ENCODE measurements around the gene ARHGEF39. TPM values are rescaled to one million over a fixed set of nuclear protein-coding genes. Genes with fewer than 3 reads are reported as not detected.

ARHGEF39 gene
- total and polyA plus RNA-seq, 9 of the 15 experiments (the other 6 are each of a cell fraction or from before 2014, with no cell fraction given): 2.8 to 21.7 (median 12.9) TPM

DNA sequence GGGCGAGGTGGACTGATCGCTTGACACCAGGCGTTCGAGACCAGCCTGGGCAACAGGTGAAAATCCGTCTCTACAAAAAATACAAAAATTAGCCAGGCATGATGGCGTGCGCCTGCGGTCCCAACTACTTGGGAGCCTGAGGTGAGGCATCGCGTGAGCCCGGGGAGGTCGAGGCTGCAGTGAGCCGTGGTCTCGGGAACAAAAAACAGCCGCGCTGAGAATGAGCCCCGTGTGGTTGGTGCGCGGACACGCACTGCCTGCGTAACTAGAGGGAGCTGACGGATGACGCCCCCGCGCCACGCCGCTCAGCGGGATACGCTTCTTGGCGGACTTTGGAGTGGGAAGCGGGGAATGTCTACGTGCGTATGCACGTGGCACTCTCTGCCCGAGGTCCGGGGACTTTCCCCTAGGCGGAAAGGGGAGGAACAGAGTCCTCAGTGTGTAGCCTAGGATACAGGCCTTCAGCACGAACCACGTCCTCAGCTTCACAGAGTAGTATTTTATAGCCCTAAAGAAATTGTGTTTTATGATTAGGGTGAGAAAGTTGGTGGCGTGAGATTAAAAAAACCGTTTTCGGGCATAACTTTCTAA lies 7.4 kb downstream of the ARHGEF39 start, which contains the start of gene RMRP:
TSS of gene RMRP (minus strand) at position 474 of the 591 bp plus-strand sequence.
- ChIA-PET POLR2A (interaction anchor here (0.6 to 2.6 kb wide), 16 partner anchors 9 to 326 kb away, joined by 3 to 14 read pairs (median 3); partner anchors contain the start of genes CREB3 and TLN1), CTCF (ENCODE audit: low intra/inter-chr PET ratio) (no interaction called here)
- in situ Hi-C loops (cut with MboI): no loop called here
- H3K9me3 ChIP-seq (replicated peaks; ENCODE audit: control insufficient read depth, insufficient read depth, low read depth, low read length): no peaks in the 10 kb centered on the region
- WGBS (ENCODE audit: insufficient coverage, low coverage, missing lambda C conversion rate): 0% methylated on average over 15 of the region's 42 CpGs
- H3K27me3 ChIP-seq (ENCODE audit: control insufficient read depth in 2 of 2, insufficient read depth in 2 of 2, low read length in 2 of 2): no peaks in the 10 kb centered on the region
- peaks cover 27% of the 10 kb centered on the region; the same call in 2 of the 3 replicates for H3K36me3 ChIP-seq (ENCODE audit: control insufficient read depth, insufficient read depth, low read length)
- no TSS peak for BruUV-seq (replicated peaks)
- peaks cover 14 to 26% of the 10 kb centered on the region in 2 experiments; a peak in 4 of 5 replicates for H3K4me1 ChIP-seq (replicated peaks in 1 of 2; ENCODE audit: control insufficient read depth in 2 of 2, insufficient read depth in 2 of 2, low read length in 2 of 2)
- FAIRE-seq: peak; percentile 95
- H3K27ac ChIP-seq (ENCODE audit: extremely low read depth, low read depth, low read length): peak within 1 kb of the TSS; percentile 98
- ATAC-seq: peak; percentile 96
- no peaks in the 10 kb centered on the region for H4K20me1 ChIP-seq (replicated peaks; ENCODE audit: control insufficient read depth, insufficient read depth, low read length)
- intact Hi-C loops (cut with micrococcal nuclease): loop anchor here (2.0 to 5.0 kb wide), 3 partner anchors 40 to 75 kb away; partner anchors contain the start of genes CREB3, TESK1 and TLN1
- H3K4me2 ChIP-seq (ENCODE audit: insufficient read depth, low read length): peak within 1 kb of the TSS; percentile 96
- peak; percentile 80 to 98 (median 86) for DNase-seq (ENCODE audit: extremely low read depth in 1 of 4, low spot score in 3 of 4)
- peak within 1 kb of the TSS; percentile 89 for H3K4me3 ChIP-seq
- H3K79me2 ChIP-seq (ENCODE audit: control insufficient read depth, insufficient read depth, low read length): peaks cover 8% of the 10 kb centered on the region; the same call in 2 of the 3 replicates
- H3K9me1 ChIP-seq (ENCODE audit: control insufficient read depth, insufficient read depth, low read length): no peaks in the 10 kb centered on the region
- H3K9ac ChIP-seq (ENCODE audit: insufficient read depth in 1 of 2, low read depth in 2 of 2, low read length in 2 of 2): peak within 1 kb of the TSS; percentile 86 to 96
- H2AFZ ChIP-seq (ENCODE audit: low read depth, low read length): peak within 1 kb of the TSS; percentile 99
- TF ChIP-seq, protein P1, sequence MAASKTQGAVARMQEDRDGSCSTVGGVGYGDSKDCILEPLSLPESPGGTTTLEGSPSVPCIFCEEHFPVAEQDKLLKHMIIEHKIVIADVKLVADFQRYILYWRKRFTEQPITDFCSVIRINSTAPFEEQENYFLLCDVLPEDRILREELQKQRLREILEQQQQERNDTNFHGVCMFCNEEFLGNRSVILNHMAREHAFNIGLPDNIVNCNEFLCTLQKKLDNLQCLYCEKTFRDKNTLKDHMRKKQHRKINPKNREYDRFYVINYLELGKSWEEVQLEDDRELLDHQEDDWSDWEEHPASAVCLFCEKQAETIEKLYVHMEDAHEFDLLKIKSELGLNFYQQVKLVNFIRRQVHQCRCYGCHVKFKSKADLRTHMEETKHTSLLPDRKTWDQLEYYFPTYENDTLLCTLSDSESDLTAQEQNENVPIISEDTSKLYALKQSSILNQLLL (CRISPR knock-in tag; IDR thresholded peaks at IDR 0.05; ENCODE audit: borderline replicate concordance): no peak
- TF ChIP-seq CCAR2 (IDR thresholded peaks at IDR 0.05; ENCODE audit: low read depth, low read length) (no peak), SIN3A (IDR thresholded peaks at IDR 0.05; ENCODE audit: borderline replicate concordance in 2 of 2, control insufficient read depth in 1 of 2, low read depth in 2 of 2, low read length in 2 of 2) (peak; percentile 84 to 91; a peak in 2 of 4 replicates), FOXA3 (CRISPR knock-in tag; conservative IDR thresholded peaks at IDR 0.05 in 1 of 2, IDR thresholded peaks at IDR 0.05 in 1 of 2) (peak in 1 of 2 experiments; percentile 63; a peak in 1 of 4 replicates), ZFP30 (CRISPR knock-in tag; IDR thresholded peaks at IDR 0.05; ENCODE audit: borderline replicate concordance) (no peak), HMGN3 (IDR thresholded peaks at IDR 0.05; ENCODE audit: borderline replicate concordance, extremely low read depth, insufficient read length, low read depth, low read length) (peak; percentile 57), FOXA1 (IDR thresholded peaks at IDR 0.05; ENCODE audit: borderline replicate concordance) (no peak), SREBF2 (CRISPR knock-in tag; IDR thresholded peaks at IDR 0.05) (no peak), POLR2AphosphoS2 (IDR thresholded peaks at IDR 0.05; ENCODE audit: low read length) (no peak), ASH1L (IDR thresholded peaks at IDR 0.05; ENCODE audit: borderline replicate concordance, low read depth, partially characterized antibody) (no peak), CEBPB (tag; IDR thresholded peaks at IDR 0.05) (no peak), HDGF (IDR thresholded peaks at IDR 0.05) (no peak), FIP1L1 (IDR thresholded peaks at IDR 0.05; ENCODE audit: low read depth, low read length, poor library complexity, severe bottlenecking) (no peak)
- TF ChIP-seq, protein P2, sequence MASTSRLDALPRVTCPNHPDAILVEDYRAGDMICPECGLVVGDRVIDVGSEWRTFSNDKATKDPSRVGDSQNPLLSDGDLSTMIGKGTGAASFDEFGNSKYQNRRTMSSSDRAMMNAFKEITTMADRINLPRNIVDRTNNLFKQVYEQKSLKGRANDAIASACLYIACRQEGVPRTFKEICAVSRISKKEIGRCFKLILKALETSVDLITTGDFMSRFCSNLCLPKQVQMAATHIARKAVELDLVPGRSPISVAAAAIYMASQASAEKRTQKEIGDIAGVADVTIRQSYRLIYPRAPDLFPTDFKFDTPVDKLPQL (IDR thresholded peaks at IDR 0.05; ENCODE audit: extremely low read depth, insufficient read length): no peak
- TF ChIP-seq, protein P3, sequence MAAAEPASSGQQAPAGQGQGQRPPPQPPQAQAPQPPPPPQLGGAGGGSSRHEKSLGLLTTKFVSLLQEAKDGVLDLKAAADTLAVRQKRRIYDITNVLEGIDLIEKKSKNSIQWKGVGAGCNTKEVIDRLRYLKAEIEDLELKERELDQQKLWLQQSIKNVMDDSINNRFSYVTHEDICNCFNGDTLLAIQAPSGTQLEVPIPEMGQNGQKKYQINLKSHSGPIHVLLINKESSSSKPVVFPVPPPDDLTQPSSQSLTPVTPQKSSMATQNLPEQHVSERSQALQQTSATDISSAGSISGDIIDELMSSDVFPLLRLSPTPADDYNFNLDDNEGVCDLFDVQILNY (CRISPR knock-in tag; IDR thresholded peaks at IDR 0.05): peak; percentile 83; the same call in 1 of the 2 replicates
- TF ChIP-seq, protein P4, sequence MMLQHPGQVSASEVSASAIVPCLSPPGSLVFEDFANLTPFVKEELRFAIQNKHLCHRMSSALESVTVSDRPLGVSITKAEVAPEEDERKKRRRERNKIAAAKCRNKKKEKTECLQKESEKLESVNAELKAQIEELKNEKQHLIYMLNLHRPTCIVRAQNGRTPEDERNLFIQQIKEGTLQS (IDR thresholded peaks at IDR 0.05): peak; percentile 37; the same call in 1 of the 2 replicates
- TF ChIP-seq, protein P4 (CRISPR knock-in tag; conservative IDR thresholded peaks at IDR 0.05): no peak
